HCT116 (cell line): Measurements from ENCODE around the gene BLTP3B. TPM values are rescaled to one million over a fixed set of nuclear protein-coding genes. Genes with fewer than 3 reads are reported as not detected.

ENCODE experiments used
- ATAC-seq: fragments of 200-7000 bp; cut with Tn5 transposase; 2 replicates; pipeline ENCODE4 v1.9.1; 2020; ENCODE audit warnings: mild to moderate bottlenecking, moderate library complexity
- Bru-seq: library from RNA; stranded (reverse); fragments of 400-500 nt; gene quantifications from one replicate; lab custom pipeline; 2021; lab: Mats Ljungman, UMichigan
- BruChase-seq, 2 experiments: library from RNA; stranded (reverse); fragments of 400-500 nt; gene quantifications; one replicate each; lab custom pipeline; 2021; lab: Mats Ljungman, UMichigan
- BruUV-seq: library from RNA; stranded (reverse); fragments of 400-500 nt; replicated peaks from 2 replicates; lab custom pipeline; 2021; lab: Mats Ljungman, UMichigan
- CTCF ChIA-PET: fragments of 300-600 bp; sonication (Branson Sonifier 250); formaldehyde crosslinking; loops from one replicate; lab custom pipeline; 2021; ENCODE audit warnings: antibody characterized with exemption; lab: Charles Lee
- POLR2A ChIA-PET: fragments of 300-600, 350-600 bp; sonication (Branson Sonifier 250); formaldehyde crosslinking; loops from one replicate; lab custom pipeline; 2021; ENCODE audit warnings: antibody characterized with exemption; lab: Charles Lee
- RAD21 ChIA-PET, 2 experiments: fragments of 300-600 bp; sonication (Branson Sonifier 250); formaldehyde crosslinking; loops; one replicate each; lab custom pipeline; 2023; ENCODE audit warnings: low total read pairs in 2 of 2; ENCODE audit not compliant: uncharacterized antibody in 2 of 2, unreplicated experiment in 2 of 2, low non-redundant PET in 1 of 2; lab: Charles Lee
- DNase-seq: peaks from one replicate; pipeline ENCODE4 v3.0.0-alpha.2; 2010; ENCODE audit warnings: low read depth, low spot score
- H2AFZ ChIP-seq: fragments of 200-600 bp; shearing (Covaris generic), sonication (generic); 2 replicates; pipeline ENCODE4 v1.6.1; 2017; ENCODE audit warnings: low read depth, mixed run types, mixed read lengths, antibody characterized with exemption, low read length; ENCODE audit not compliant: poor library complexity, severe bottlenecking
- H3K27ac ChIP-seq: 2 replicates; pipeline ENCODE4 v1.5.1; 2012; ENCODE audit warnings: low read depth, low read length
- H3K27me3 ChIP-seq: fragments of 200-600 bp; sonication (generic); 2 replicates; pipeline ENCODE4 v1.6.1; 2016; ENCODE audit warnings: mixed run types, low read length, mixed read lengths; ENCODE audit not compliant: insufficient read depth
- H3K36me3 ChIP-seq, 2 experiments: fragments of 200-500 bp in 1 of 2; fragments of 200-600 bp in 1 of 2; sonication (Bioruptor generic) in 1 of 2; sonication (generic) in 1 of 2; 2 replicates each; pipeline versions ENCODE4 v1.5.1 to v1.6.1; 2014 to 2016; ENCODE audit warnings: low read length in 2 of 2, inconsistent platforms in 1 of 2, mixed read lengths in 1 of 2, mixed run types in 1 of 2; ENCODE audit not compliant: insufficient read depth in 2 of 2, control insufficient read depth in 1 of 2
- H3K4me1 ChIP-seq, 2 experiments: fragments of 200-600 bp in 1 of 2; sonication (generic) in 1 of 2; 2 replicates each; pipeline versions ENCODE4 v1.5.1 to v1.6.1; 2012 to 2017; ENCODE audit warnings: low read length in 2 of 2, inconsistent platforms in 1 of 2, mild to moderate bottlenecking in 1 of 2, mixed read lengths in 1 of 2, mixed run types in 1 of 2, moderate library complexity in 1 of 2; ENCODE audit not compliant: insufficient read depth in 2 of 2, control insufficient read depth in 1 of 2
- H3K4me2 ChIP-seq: fragments of 200-600 bp; sonication (generic); 2 replicates; pipeline ENCODE4 v1.6.1; 2017; ENCODE audit warnings: mixed run types, low read length, mixed read lengths
- H3K4me3 ChIP-seq, 2 experiments: fragments of 200-600 bp in 1 of 2; sonication (generic) in 1 of 2; replicated peaks in 1 of 2; 2 replicates each; pipeline ENCODE4 v1.5.1; 2011 to 2016; ENCODE audit warnings: low read length in 2 of 2, control low read depth in 1 of 2, low read depth in 1 of 2, mild to moderate bottlenecking in 1 of 2, mixed read lengths in 1 of 2, mixed run types in 1 of 2
- H3K79me2 ChIP-seq: fragments of 200-600 bp; sonication (generic); 2 replicates; pipeline ENCODE4 v1.6.1; 2017; ENCODE audit warnings: mild to moderate bottlenecking, mixed run types, low read length, moderate library complexity, mixed read lengths; ENCODE audit not compliant: insufficient read depth
- H3K9ac ChIP-seq: fragments of 200-600 bp; sonication (generic); 2 replicates; pipeline ENCODE4 v1.6.1; 2016; ENCODE audit warnings: low read length, mixed read lengths
- H3K9me2 ChIP-seq: fragments of 200-600 bp; sonication (generic), shearing (Covaris generic); 2 replicates; pipeline ENCODE4 v1.6.1; 2017; ENCODE audit warnings: mixed run types, mild to moderate bottlenecking, moderate library complexity; ENCODE audit not compliant: insufficient read depth
- H3K9me3 ChIP-seq, 2 experiments: fragments of 200-500 bp in 1 of 2; fragments of 200-600 bp in 1 of 2; sonication (Bioruptor generic) in 1 of 2; sonication (generic) in 1 of 2; 2 replicates each; pipeline ENCODE4 v1.6.1; 2014 to 2017; ENCODE audit warnings: low read length in 2 of 2, mixed read lengths in 2 of 2, inconsistent platforms in 1 of 2, low read depth in 1 of 2, mild to moderate bottlenecking in 1 of 2, mixed run types in 1 of 2, moderate library complexity in 1 of 2; ENCODE audit not compliant: control insufficient read depth in 1 of 2, insufficient read depth in 1 of 2
- H4K20me1 ChIP-seq: fragments of 200-600 bp; sonication (generic), shearing (Covaris generic); 2 replicates; pipeline ENCODE4 v1.6.1; 2017; ENCODE audit warnings: mixed run types, mild to moderate bottlenecking, moderate library complexity; ENCODE audit not compliant: insufficient read depth
- ATF3 ChIP-seq: IDR thresholded peaks from 2 replicates; pipeline ENCODE4 v1.6.1; 2012
- CBX3 ChIP-seq: IDR thresholded peaks from 2 replicates; pipeline ENCODE4 v1.6.1; 2012; ENCODE audit warnings: low read depth
- CEBPB ChIP-seq: IDR thresholded peaks from 2 replicates; pipeline ENCODE4 v1.6.1; 2012; ENCODE audit warnings: low read depth
- EGR1 ChIP-seq: IDR thresholded peaks from 2 replicates; pipeline ENCODE4 v1.6.1; 2012; ENCODE audit warnings: low read depth
- EZH2 ChIP-seq: fragments of 200-600 bp; sonication (generic); IDR thresholded peaks from 2 replicates; pipeline ENCODE4 v1.6.1; 2017; ENCODE audit warnings: antibody characterized with exemption, mixed run types
- EZH2phosphoT487 ChIP-seq: fragments of 200-600 bp; IDR thresholded peaks from 2 replicates; pipeline ENCODE4 v1.6.1; 2018; ENCODE audit warnings: antibody characterized with exemption, borderline replicate concordance
- POLR2A ChIP-seq: IDR thresholded peaks from 2 replicates; pipeline ENCODE4 v1.7.0; 2011; ENCODE audit warnings: borderline replicate concordance; ENCODE audit not compliant: insufficient read depth, insufficient read length; ENCODE audit errors: extremely low read depth
- POLR2AphosphoS5 ChIP-seq: IDR thresholded peaks from 2 replicates; pipeline ENCODE4 v1.6.1; 2011; ENCODE audit warnings: mild to moderate bottlenecking, low read depth, low read length, moderate library complexity
- SIN3A ChIP-seq: IDR thresholded peaks from 2 replicates; pipeline ENCODE4 v1.6.1; 2012; ENCODE audit warnings: low read depth
- SP1 ChIP-seq: IDR thresholded peaks from 2 replicates; pipeline ENCODE4 v1.6.1; 2012; ENCODE audit warnings: low read depth
- YY1 ChIP-seq: IDR thresholded peaks from 2 replicates; pipeline ENCODE4 v1.6.1; 2011; ENCODE audit warnings: low read length, low read depth, moderate library complexity, mild to moderate bottlenecking; ENCODE audit not compliant: insufficient replicate concordance; ENCODE audit errors: extremely low read depth
- ZFX ChIP-seq: fragments of 450-650 bp; IDR thresholded peaks from 2 replicates; pipeline ENCODE4 v1.6.1; 2017
- intact Hi-C: fragments of 100-400 bp; cut with micrococcal nuclease; formaldehyde crosslinking; loops from 2 replicates; pipeline ENCODE4 v1.10.0; 2022
- long read RNA-seq: library from polyadenylated mRNA; unstranded; transcript quantifications from one replicate; pipeline ENCODE4 v2.0.0, GENCODE V29; 2021; ENCODE audit not compliant: unreplicated experiment
- polyA plus RNA-seq: library from polyadenylated mRNA; unstranded; fragments of >200 nt; gene quantifications from 2 replicates; pipeline ENCODE4 v1.2.1, GENCODE V29; 2012; ENCODE audit warnings: missing spikeins
- total RNA-seq: library from RNA; stranded (reverse); gene quantifications from one replicate; pipeline ENCODE4 v1.2.1, GENCODE V29; 2021; ENCODE audit not compliant: unreplicated experiment
- TF ChIP-seq, protein P1 (sequence below): IDR thresholded peaks from 2 replicates; pipeline ENCODE4 v1.6.1; 2012
- TF ChIP-seq, protein P2 (sequence below): IDR thresholded peaks from 2 replicates; pipeline ENCODE4 v1.6.1; 2011; ENCODE audit warnings: mild to moderate bottlenecking, low read length, moderate library complexity; ENCODE audit not compliant: insufficient replicate concordance; ENCODE audit errors: extremely low read depth

The BLTP3B gene
- 24.5 TPM for total RNA-seq
- 5.9 and 9.9 TPM in 2 replicates for polyA plus RNA-seq
- percentile 70 among the genes with signal in this experiment for Bru-seq, nascent RNA
- BruChase-seq, experiment 1, labeled RNA remaining after a 6-hour chase = percentile 76 among the genes with signal in this experiment
- percentile 63 among the genes with signal in this experiment for BruChase-seq, experiment 2, labeled RNA remaining after a 2-hour chase
- long read RNA-seq, partial matches to known transcripts = 17 of 24 reads
- long read RNA-seq, other reads (novel, unspliced or antisense) = 7 of 24 reads

GRCh38 chr12:100142851-100143559 is at the start of gene BLTP3B:
Gene BLTP3B (minus strand): TSS chr12:100142874. CDS start chr12:100142635, 239 bp downstream.
- H3K4me2 ChIP-seq = peak within 1 kb of the TSS; percentile 71
- POLR2A ChIA-PET = no interaction called here
- peak within 1 kb of the TSS; percentile 96 for H2AFZ ChIP-seq
- no peaks in the 10 kb centered on the region for H3K9me3 ChIP-seq
- peak within 1 kb of the TSS; percentile 89 to 94 for H3K4me3 ChIP-seq
- intact Hi-C loops = loop anchor here (2.0 to 5.0 kb wide), 2 partner anchors 58 to 124 kb away; partner anchors contain the start of genes ACTR6, DEPDC4 and SCYL2
- no peaks in the 10 kb centered on the region for H3K9me2 ChIP-seq
- peak within 1 kb of the TSS; percentile 73 for H3K27ac ChIP-seq
- H3K36me3 ChIP-seq = no peaks in the 10 kb centered on the region
- H3K79me2 ChIP-seq = peaks cover 38% of the 10 kb centered on the region
- RAD21 ChIA-PET = no interaction called here
- 0 out of 2 replicates have a peak, but pooled peaks cover 6% of the 10 kb centered on the region for H4K20me1 ChIP-seq
- TF ChIP-seq EZH2phosphoT487 = no peak
- TF ChIP-seq ZFX = no peak
- no peak for TF ChIP-seq YY1
- TF ChIP-seq POLR2A = peak; percentile 35
- no peak; the same call in 1 of the 2 replicates for TF ChIP-seq CBX3
- TF ChIP-seq ATF3 = no peak
- TF ChIP-seq SP1 = no peak
- no peak for TF ChIP-seq EZH2
- TF ChIP-seq, protein P1, sequence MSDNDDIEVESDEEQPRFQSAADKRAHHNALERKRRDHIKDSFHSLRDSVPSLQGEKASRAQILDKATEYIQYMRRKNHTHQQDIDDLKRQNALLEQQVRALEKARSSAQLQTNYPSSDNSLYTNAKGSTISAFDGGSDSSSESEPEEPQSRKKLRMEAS = peak; percentile 64; the same call in 1 of the 2 replicates
- TF ChIP-seq SIN3A = no peak
- TF ChIP-seq, protein P2, sequence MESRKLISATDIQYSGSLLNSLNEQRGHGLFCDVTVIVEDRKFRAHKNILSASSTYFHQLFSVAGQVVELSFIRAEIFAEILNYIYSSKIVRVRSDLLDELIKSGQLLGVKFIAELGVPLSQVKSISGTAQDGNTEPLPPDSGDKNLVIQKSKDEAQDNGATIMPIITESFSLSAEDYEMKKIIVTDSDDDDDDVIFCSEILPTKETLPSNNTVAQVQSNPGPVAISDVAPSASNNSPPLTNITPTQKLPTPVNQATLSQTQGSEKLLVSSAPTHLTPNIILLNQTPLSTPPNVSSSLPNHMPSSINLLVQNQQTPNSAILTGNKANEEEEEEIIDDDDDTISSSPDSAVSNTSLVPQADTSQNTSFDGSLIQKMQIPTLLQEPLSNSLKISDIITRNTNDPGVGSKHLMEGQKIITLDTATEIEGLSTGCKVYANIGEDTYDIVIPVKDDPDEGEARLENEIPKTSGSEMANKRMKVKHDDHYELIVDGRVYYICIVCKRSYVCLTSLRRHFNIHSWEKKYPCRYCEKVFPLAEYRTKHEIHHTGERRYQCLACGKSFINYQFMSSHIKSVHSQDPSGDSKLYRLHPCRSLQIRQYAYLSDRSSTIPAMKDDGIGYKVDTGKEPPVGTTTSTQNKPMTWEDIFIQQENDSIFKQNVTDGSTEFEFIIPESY = peak; percentile 10
- peak; percentile 87 for TF ChIP-seq EGR1
- TF ChIP-seq POLR2AphosphoS5 = peak; percentile 83
- TF ChIP-seq CEBPB = no peak
- CTCF ChIA-PET = interaction anchor here (1.1 kb wide), 1 partner anchor 58 kb away, joined by 3 read pairs; the partner anchor contains the start of gene ACTR6
- peak; percentile 87 for ATAC-seq
- peak; percentile 54 for DNase-seq
- peak within 1 kb of the TSS; percentile 96 for H3K9ac ChIP-seq
- H3K27me3 ChIP-seq = no peaks in the 10 kb centered on the region
- BruUV-seq = TSS peak; percentile 84
- H3K4me1 ChIP-seq = peaks cover 4 to 24% of the 10 kb centered on the region in 2 experiments; a peak in 3 of 4 replicates
